Psoas muscle (tissue), 8 donors: Measurements from ENCODE around the gene PRPF19. TPM values are rescaled to one million over a fixed set of nuclear protein-coding genes. Genes with fewer than 3 reads are reported as not detected.

Experiments
- ATAC-seq, 4 donors: fragments of 200-7000 bp; cut with Tn5 transposase; one replicate each; pipeline ENCODE4 v1.9.1; 2020; ENCODE audit warnings: moderate library complexity in 3 of 4, mild to moderate bottlenecking in 2 of 4
- DNase-seq, 2 donors: peaks; one replicate each; pipeline ENCODE4 v3.0.0-alpha.2; 2020
- H3K27ac ChIP-seq: fragments of 200-600 bp; one replicate; pipeline ENCODE4 v1.8.0; 2022
- H3K27me3 ChIP-seq, 3 donors: fragments of 200-600 bp in 1 of 3; one replicate each; pipeline versions ENCODE4 v1.6.1 to v1.8.0; 2013 to 2022; ENCODE audit warnings: low read length in 2 of 3, mild to moderate bottlenecking in 2 of 3, moderate library complexity in 1 of 3; ENCODE audit not compliant: insufficient read depth in 3 of 3
- H3K36me3 ChIP-seq, 2 donors: fragments of 200-600 bp in 1 of 2; one replicate each; pipeline versions ENCODE4 v1.6.1 to v1.8.0; 2013 to 2022; ENCODE audit warnings: low read depth in 1 of 2, mild to moderate bottlenecking in 1 of 2, moderate library complexity in 1 of 2; ENCODE audit not compliant: insufficient read depth in 1 of 2
- H3K4me1 ChIP-seq: fragments of 200-600 bp; one replicate; pipeline ENCODE4 v1.8.0; 2022
- H3K4me3 ChIP-seq: fragments of 200-600 bp; one replicate; pipeline ENCODE4 v1.8.0; 2022; ENCODE audit warnings: mild to moderate bottlenecking
- H3K9me3 ChIP-seq: fragments of 200-600 bp; one replicate; pipeline ENCODE4 v1.8.0; 2022
- WGBS, 3 donors: extraction: QIAGEN DNeasy Blood & Tissue Kit; methylation state at CpG; one replicate each; pipeline versions ENCODE4 v1.1.6 to v1.1.7; 2013; 5-methylcytosine and 5-hydroxymethylcytosine counted together
- intact Hi-C, 2 donors: fragments of 100-400 bp; cut with DNase I; formaldehyde crosslinking; loops; one replicate each; pipeline versions ENCODE4 v1.11.0 to v1.14.2; 2022
- polyA plus RNA-seq, 3 donors: library from polyadenylated mRNA; stranded (reverse); fragments of 200-250 nt; gene quantifications; one replicate each; pipeline ENCODE4 v1.2.3, GENCODE V29; 2013
- total RNA-seq, 4 donors: library from RNA; stranded (reverse); fragmentation: NEBNext Ultra II Directional in 2 of 4; extraction: Animal tissue kit (Norgen Biotek cat#: 25700) in 2 of 4; gene quantifications; one replicate each; pipeline versions ENCODE4 v1.2.1 to v1.2.4, GENCODE V29; 2021 to 2023
- TF ChIP-seq, protein P1 (sequence below): fragments of 200-600 bp; IDR thresholded peaks from one replicate; pipeline ENCODE4 v1.8.0; 2022; ENCODE audit warnings: antibody characterized with exemption
- donor health status: healthy with polysubstance abuse.
- donor health status: DM: no; HTN: no; CAD: no; lungs with moderate emphysema.
- donor health status: Bipolar disorder and iron deficiency.
- donor health status: healthy.
- donor health status: DM: yes; HTN: yes; CAD: no.
- donor health status: DM: no; HTN: no; CAD: no.
- donor health status: DM: no; HTN: no; CAD: no.
- donor health status: DM: yes; HTN: yes; CAD: no.

Gene PRPF19
- total and polyA plus RNA-seq, 7 donors: 45.7 to 109 (median 67.4) TPM

DNA sequence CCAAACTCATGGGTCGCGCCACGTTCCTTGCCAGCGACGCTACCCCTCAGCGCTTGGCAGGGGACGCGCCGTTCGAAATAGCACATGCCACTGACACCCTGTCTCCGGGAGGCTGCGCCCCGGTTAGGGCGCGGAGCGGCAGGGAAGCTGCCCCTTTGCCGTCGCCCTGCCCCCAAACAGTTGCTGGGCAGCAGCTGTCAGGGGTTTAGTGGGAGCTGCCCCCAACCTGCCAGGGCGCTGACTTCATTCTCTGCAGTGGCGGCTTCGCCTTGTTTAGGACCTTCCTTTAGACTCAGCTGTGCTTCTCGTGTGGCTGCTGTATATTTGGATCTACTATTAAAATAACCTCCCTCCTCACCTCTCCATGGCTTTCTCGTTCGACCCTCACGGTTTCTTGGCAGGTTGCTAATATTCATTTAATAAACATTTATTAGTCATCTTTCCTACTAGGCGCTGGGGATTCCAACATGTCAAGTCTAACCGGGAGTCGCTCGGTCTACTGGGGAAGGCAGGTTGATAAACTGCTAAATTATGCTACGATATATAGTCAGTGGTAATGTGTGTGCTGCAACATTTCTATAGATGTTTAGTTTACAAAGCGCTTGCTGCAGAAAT lies 8.4 kb upstream of the PRPF19 start:
- no peaks in the 10 kb centered on the region for H3K27me3 ChIP-seq
- WGBS, 3 donors: 1% methylated on average over 18 to 31 of the region's 31 CpGs
- peak; percentile 63 to 73 (median 70) for ATAC-seq
- TF ChIP-seq, protein P1, sequence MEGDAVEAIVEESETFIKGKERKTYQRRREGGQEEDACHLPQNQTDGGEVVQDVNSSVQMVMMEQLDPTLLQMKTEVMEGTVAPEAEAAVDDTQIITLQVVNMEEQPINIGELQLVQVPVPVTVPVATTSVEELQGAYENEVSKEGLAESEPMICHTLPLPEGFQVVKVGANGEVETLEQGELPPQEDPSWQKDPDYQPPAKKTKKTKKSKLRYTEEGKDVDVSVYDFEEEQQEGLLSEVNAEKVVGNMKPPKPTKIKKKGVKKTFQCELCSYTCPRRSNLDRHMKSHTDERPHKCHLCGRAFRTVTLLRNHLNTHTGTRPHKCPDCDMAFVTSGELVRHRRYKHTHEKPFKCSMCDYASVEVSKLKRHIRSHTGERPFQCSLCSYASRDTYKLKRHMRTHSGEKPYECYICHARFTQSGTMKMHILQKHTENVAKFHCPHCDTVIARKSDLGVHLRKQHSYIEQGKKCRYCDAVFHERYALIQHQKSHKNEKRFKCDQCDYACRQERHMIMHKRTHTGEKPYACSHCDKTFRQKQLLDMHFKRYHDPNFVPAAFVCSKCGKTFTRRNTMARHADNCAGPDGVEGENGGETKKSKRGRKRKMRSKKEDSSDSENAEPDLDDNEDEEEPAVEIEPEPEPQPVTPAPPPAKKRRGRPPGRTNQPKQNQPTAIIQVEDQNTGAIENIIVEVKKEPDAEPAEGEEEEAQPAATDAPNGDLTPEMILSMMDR: no peak
- peak; percentile 51 to 79 for DNase-seq
- H3K4me3 ChIP-seq: peak overlapping the region; percentile 96
- peak overlapping the region; percentile 94 for H3K27ac ChIP-seq
- peaks cover 62% of the 10 kb centered on the region for H3K4me1 ChIP-seq
- intact Hi-C loops: loop anchor here in 1 of 2 donors (5.0 kb wide), 1 partner anchor 218 kb away; no protein-coding TSS in a partner anchor
- H3K9me3 ChIP-seq: no peaks in the 10 kb centered on the region
- H3K36me3 ChIP-seq: peaks cover 0 to 2% of the 10 kb centered on the region in 2 donors

DNA sequence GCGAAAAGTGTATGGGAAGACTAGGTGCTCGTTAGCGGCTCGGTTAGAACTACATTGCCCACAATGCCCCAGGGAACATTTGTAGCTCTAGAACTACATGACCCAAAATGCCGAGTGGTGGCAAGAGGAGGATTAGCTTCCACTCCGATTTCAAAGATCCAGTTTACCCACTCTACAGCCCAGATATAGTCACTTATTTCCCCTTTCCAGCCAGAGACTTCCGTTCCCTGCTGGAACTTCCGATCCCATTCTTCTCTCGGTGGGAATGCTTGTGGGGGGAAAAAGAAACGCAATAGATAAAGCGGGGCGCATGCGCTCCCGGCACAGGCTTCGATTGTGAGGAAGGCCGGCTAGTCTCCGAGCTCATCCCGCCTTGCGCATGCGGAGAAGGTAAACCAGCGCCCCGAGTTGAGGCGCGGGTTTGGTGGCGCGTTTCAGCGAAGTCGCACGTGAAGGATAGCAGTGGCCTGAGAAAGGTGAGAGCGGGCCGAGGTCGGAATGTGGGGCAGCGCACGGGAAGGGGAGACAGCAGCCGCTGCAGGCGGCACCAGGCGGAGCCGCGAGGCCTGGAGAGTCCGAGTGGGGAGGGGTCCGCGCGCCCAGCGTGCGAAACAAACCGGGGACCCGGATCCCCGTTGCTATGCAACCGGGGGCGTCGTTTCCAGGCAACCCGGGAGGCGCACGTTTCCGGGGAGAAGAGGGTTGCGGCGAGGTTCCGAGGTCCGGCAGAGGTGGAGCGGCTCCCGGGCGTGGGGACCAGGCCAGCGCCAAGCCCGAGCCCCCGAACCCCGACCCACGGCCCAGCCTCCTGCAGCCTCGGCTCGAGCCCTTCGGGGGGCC lies 7.6 kb upstream of the PRPF19 start, which contains the start of gene TMEM109:
Gene TMEM109, plus strand, starts transcription at position 366 of the 840 bp plus-strand sequence. CDS start 5,536 bp downstream, outside the sequence.
- ATAC-seq: peak; percentile 75 to 86 (median 80)
- no peaks in the 10 kb centered on the region for H3K9me3 ChIP-seq
- H3K27me3 ChIP-seq: no peaks in the 10 kb centered on the region
- H3K4me1 ChIP-seq: peaks cover 55% of the 10 kb centered on the region
- 0 to 1% (median 0%) methylated on average over 52 to 70 of the region's 70 CpGs for WGBS, 3 donors
- TF ChIP-seq, protein P1: no peak
- no peaks in the 10 kb centered on the region for H3K36me3 ChIP-seq
- intact Hi-C loops: no loop called here
- peak within 1 kb of the TSS; percentile 94 for H3K27ac ChIP-seq
- peak; percentile 89 to 94 for DNase-seq
- H3K4me3 ChIP-seq: peak within 1 kb of the TSS; percentile 96

DNA sequence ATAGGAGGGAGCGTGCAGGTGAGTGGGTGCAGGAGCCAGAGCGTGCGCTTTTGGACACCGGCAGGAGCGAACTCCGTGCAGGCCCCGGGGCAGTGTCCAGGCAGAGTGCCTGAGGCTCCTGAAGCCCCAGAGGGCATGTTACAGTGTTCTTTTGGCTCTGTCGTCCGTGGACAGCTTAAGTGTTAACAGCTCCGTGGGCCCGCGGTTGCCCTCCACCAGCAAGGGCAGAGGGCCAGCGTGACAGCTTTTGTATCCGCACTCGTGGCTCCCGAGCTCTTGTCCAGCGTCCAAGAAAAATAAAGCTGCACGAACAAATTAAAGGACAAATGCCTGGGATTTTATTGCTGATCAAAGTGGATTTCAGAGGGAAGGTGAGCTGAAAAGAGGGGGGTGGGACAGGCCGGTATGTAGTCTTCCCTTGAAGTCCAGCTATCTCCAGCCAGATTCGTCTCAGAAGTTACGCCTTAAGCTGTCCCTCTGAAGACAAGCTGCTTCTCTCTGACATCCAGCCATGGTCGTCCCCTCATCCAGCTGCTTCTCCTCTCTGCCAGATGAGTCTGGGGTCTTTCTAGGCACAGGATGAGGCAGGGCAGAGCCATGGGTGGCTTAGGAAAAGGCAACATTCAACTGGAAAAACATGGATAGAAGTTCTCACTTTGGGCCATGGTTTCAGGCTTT lies 6.6 kb upstream of the PRPF19 start:
- no peaks in the 10 kb centered on the region for H3K36me3 ChIP-seq
- H3K9me3 ChIP-seq: no peaks in the 10 kb centered on the region
- intact Hi-C loops: no loop called here
- 45 to 59% (median 47%) methylated on average over 22 of the region's 22 CpGs for WGBS, 3 donors
- peak overlapping the region; percentile 96 for H3K4me3 ChIP-seq
- ATAC-seq (no peak), DNase-seq (no peak)
- H3K4me1 ChIP-seq: peaks cover 44% of the 10 kb centered on the region
- no peaks in the 10 kb centered on the region for H3K27me3 ChIP-seq
- H3K27ac ChIP-seq: peak overlapping the region; percentile 94
- TF ChIP-seq, protein P1: no peak

GRCh38 chr11:60912223-60912850 lies 6.0 kb upstream of the PRPF19 start:
- ATAC-seq (no peak), DNase-seq (no peak)
- H3K9me3 ChIP-seq: no peaks in the 10 kb centered on the region
- H3K36me3 ChIP-seq: no peaks in the 10 kb centered on the region
- TF ChIP-seq, protein P1: no peak
- peaks cover 38% of the 10 kb centered on the region for H3K4me1 ChIP-seq
- peak overlapping the region; percentile 96 for H3K4me3 ChIP-seq
- WGBS, 3 donors: 61 to 65% (median 65%) methylated on average over 12 of the region's 12 CpGs
- H3K27ac ChIP-seq: peak overlapping the region; percentile 94
- intact Hi-C loops: no loop called here
- H3K27me3 ChIP-seq: no peaks in the 10 kb centered on the region
